Stimulated activated CD4-positive, alpha-beta T cell treated with anti-CD3 and anti-CD28 coated beads, Interleukin-12 subunit alpha, Interleukin-12 subunit beta, amount 100 ng/mL, for 4 hours (primary cell): ENCODE measurements around the gene CEP112.
A peak's percentile ranks its signal among the peaks of the same experiment; 100 is the strongest.
"Not testable (repeated sequence)": the region's sequence is repeated elsewhere in the genome, so short reads cannot be mapped to it uniquely, and the experiment has no call there.

Experiments used
- DNase-seq: peaks from one replicate; pipeline ENCODE4 v3.0.0-alpha.2; 2020

Gene CEP112

GRCh38 chr17:66210208-66210574 lies 18.3 kb upstream of the CEP112 start:
- DNase-seq, result no peak

- no peak for DNase-seq
Observed at GRCh38 chr17:66207936-66208335, 16.0 kb upstream of the CEP112 start.

- no peak for DNase-seq
Observed at GRCh38 chr17:66203274-66204015, 11.5 kb upstream of the CEP112 start.

GRCh38 chr17:66200685-66201092 lies 8.8 kb upstream of the CEP112 start:
- DNase-seq, result peak; percentile 28

- DNase-seq, result no peak
Observed at GRCh38 chr17:66198242-66198641, 6.3 kb upstream of the CEP112 start.

GRCh38 chr17:66192378-66192687 lies 400 bp upstream of the CEP112 start:
- no peak for DNase-seq

- no peak for DNase-seq
Observed at GRCh38 chr17:66190738-66191592, 968 bp downstream of the CEP112 start.

GRCh38 chr17:66187718-66188117 lies 4.2 kb downstream of the CEP112 start:
- DNase-seq, result no peak

GRCh38 chr17:66185862-66186261 lies 6.1 kb downstream of the CEP112 start:
- DNase-seq, result no peak

- DNase-seq, result no peak
Observed at GRCh38 chr17:66184392-66184791, 7.5 kb downstream of the CEP112 start.

GRCh38 chr17:66183529-66183928 lies 8.4 kb downstream of the CEP112 start:
- no peak for DNase-seq

GRCh38 chr17:66178642-66179041 lies 13.3 kb downstream of the CEP112 start:
- DNase-seq, result no peak

- DNase-seq, result no peak
Observed at GRCh38 chr17:66177048-66177447, 14.9 kb downstream of the CEP112 start.

GRCh38 chr17:66175892-66176291 lies 16.0 kb downstream of the CEP112 start:
- DNase-seq, result no peak

GRCh38 chr17:66172691-66173223 lies 19.2 kb downstream of the CEP112 start:
- no peak for DNase-seq

GRCh38 chr17:66172144-66172543 lies 19.8 kb downstream of the CEP112 start:
- no peak for DNase-seq

GRCh38 chr17:66171692-66172091 lies 20.2 kb downstream of the CEP112 start:
- DNase-seq, result no peak

- DNase-seq, result no peak
Observed at GRCh38 chr17:66171172-66171571, 20.8 kb downstream of the CEP112 start.

GRCh38 chr17:66169839-66170238 lies 22.1 kb downstream of the CEP112 start:
- no peak for DNase-seq

GRCh38 chr17:66167189-66167815 lies 24.6 kb downstream of the CEP112 start:
- DNase-seq, result no peak

GRCh38 chr17:66165537-66166123 lies 26.3 kb downstream of the CEP112 start:
- DNase-seq, result no peak

- not testable (repeated sequence) for DNase-seq
Observed at GRCh38 chr17:66155055-66155454, 36.9 kb downstream of the CEP112 start.

GRCh38 chr17:66152756-66153155 lies 39.2 kb downstream of the CEP112 start:
- DNase-seq, result no peak
